Muscle of leg (tissue), 11 donors: Measurements from ENCODE around the gene MKRN2. TPM values are rescaled to one million over a fixed set of nuclear protein-coding genes. Genes with fewer than 3 reads are reported as not detected.

Experiments
- DNase-seq: peaks from one replicate; pipeline ENCODE4 v3.0.0; 2013
- H3K27ac ChIP-seq: one replicate; pipeline ENCODE4 v1.5.1; 2013; ENCODE audit warnings: mild to moderate bottlenecking, low read length, control low read depth
- H3K27me3 ChIP-seq: one replicate; pipeline ENCODE4 v1.6.1; 2013; ENCODE audit warnings: low read length; ENCODE audit not compliant: control insufficient read depth, insufficient read depth
- H3K36me3 ChIP-seq: one replicate; pipeline ENCODE4 v1.6.1; 2013; ENCODE audit warnings: low read length; ENCODE audit not compliant: control insufficient read depth, insufficient read depth
- H3K4me1 ChIP-seq: one replicate; pipeline ENCODE4 v1.6.1; 2013; ENCODE audit warnings: low read length; ENCODE audit not compliant: control insufficient read depth, insufficient read depth
- H3K4me3 ChIP-seq: one replicate; pipeline ENCODE4 v1.5.1; 2013; ENCODE audit warnings: low read length, control low read depth
- H3K9me3 ChIP-seq: replicated peaks from 2 replicates; pipeline ENCODE4 v1.6.1; 2013; ENCODE audit warnings: low read depth, low read length; ENCODE audit not compliant: control insufficient read depth
- WGBS: methylation state at CpG from one replicate; pipeline ENCODE4 v1.1.5; 2013; ENCODE audit warnings: missing lambda C conversion rate; ENCODE audit not compliant: insufficient coverage; 5-methylcytosine and 5-hydroxymethylcytosine counted together
- polyA plus RNA-seq, 8 donors: library from polyadenylated mRNA; unstranded; fragments of 120-200 nt; gene quantifications; one replicate each; pipeline versions ENCODE4 v1.2.1 to v1.2.3, GENCODE V29; 2013; ENCODE audit warnings: inconsistent platforms in 1 of 8, low replicate concordance in 1 of 8; ENCODE audit not compliant: insufficient read length in 8 of 8, insufficient read depth in 1 of 8
- total RNA-seq: library from RNA; stranded (reverse); fragments of 120-200 nt; gene quantifications from one replicate; pipeline ENCODE4 v1.2.4, GENCODE V29; 2013

The MKRN2 gene
- total and polyA plus RNA-seq, 9 donors: 24.1 to 33.2 (median 29.1) TPM

DNA sequence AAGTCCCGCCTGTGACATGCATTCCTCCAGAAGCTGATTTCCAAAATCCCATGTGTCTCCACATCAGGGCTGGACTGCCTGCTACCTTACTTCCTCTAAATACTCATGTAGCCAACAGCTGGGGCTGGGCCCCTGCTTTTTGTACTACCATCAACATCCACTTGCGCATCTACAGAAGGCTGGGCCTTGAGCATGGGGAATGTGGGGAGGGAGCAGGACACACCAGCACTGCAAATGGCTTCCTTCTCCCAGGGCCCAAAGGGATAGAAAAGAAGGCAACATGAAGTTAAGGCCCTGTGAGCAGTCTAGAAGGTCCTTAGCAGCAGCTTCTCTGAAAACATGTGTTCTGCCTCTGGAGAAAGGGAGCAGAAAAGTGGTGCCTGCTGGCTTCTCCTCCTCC lies 27.2 kb downstream of the MKRN2 start:
- Histone ChIP-seq H3K4me1 (no peaks in the 10 kb centered on the region), H3K27ac (no peak overlapping the region), H3K36me3 (peaks cover 84% of the 10 kb centered on the region), H3K4me3 (no peak overlapping the region), H3K9me3 (no peaks in the 10 kb centered on the region), H3K27me3 (no peaks in the 10 kb centered on the region)
- no peak for DNase-seq
- no CpG with 5 or more reads among the region's 2 CpGs for WGBS

DNA sequence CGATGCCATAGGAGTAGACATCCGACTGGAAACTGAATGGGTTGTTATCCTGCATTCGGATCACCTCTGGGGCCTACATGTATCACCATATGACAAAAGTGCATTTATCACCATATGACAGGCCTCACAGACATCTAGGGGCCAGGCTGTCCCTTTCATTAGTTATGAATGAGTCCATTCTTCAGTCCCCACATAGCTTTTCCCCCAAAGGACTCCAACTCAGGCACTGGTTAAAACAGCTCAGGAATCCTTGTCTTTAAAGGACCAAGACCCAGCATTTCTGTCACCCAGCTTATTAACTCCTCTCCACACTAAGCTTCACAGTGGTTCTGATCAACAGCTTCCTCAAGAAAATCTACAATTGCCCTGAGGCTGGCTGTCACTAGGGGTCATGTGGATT lies 28.3 kb downstream of the MKRN2 start:
- Histone ChIP-seq H3K27ac (no peak overlapping the region), H3K27me3 (no peaks in the 10 kb centered on the region), H3K4me3 (no peak overlapping the region), H3K9me3 (no peaks in the 10 kb centered on the region), H3K4me1 (no peaks in the 10 kb centered on the region), H3K36me3 (peaks cover 84% of the 10 kb centered on the region)
- DNase-seq: no peak
- WGBS: 72% methylated on average over 3 of the region's 3 CpGs

DNA sequence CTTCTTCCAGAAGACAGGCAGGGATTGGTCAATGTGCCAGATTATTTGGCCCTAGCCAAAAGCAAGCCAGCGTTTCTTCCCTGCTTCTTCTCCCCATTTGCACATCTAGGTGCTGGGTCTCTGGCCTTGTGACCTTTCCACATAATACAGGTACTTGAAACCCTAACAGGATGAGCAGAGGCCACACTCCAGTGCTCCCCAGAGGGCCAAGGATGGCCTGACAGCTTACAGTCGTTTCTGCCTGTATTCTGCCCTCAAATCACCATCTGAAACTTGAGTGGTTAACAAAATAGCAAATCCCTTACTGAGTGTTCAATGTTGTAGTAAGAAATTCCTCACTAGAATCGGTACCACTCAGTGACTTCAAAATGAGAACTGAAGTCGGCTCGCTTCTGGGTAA lies 29.1 kb downstream of the MKRN2 start:
- WGBS: 80% methylated on average over 1 of the region's 5 CpGs
- Histone ChIP-seq H3K36me3 (peaks cover 88% of the 10 kb centered on the region), H3K27ac (no peak overlapping the region)

DNA sequence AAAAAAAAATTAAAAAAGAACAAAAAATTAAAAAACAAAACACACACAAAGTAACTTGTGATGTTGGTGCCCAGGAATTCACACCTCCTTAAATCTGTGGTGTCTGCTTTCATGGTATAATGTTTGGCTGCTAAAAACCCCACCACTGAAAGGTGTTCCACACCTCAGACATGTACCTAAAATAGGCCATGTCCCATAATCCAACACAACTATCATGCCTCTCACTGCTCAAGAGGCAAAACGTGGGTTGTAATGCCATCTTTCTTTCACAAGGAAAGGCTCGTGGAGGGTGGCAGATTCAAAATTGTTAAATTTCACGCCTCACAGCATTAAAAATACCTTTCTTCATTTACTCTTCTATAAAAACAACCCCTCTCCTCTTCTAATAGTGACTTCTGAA lies 29.5 kb downstream of the MKRN2 start:
- DNase-seq: no peak
- Histone ChIP-seq H3K9me3 (no peaks in the 10 kb centered on the region), H3K36me3 (peaks cover 88% of the 10 kb centered on the region), H3K4me3 (no peak overlapping the region), H3K27ac (no peak overlapping the region), H3K4me1 (no peaks in the 10 kb centered on the region), H3K27me3 (no peaks in the 10 kb centered on the region)
- WGBS: no CpG with 5 or more reads among the region's 3 CpGs

More for the DNA sequence above, 29.1 kb downstream of the MKRN2 start:
- H3K4me3 ChIP-seq: no peak overlapping the region
- H3K27me3 ChIP-seq: no peaks in the 10 kb centered on the region
- H3K9me3 ChIP-seq: no peaks in the 10 kb centered on the region
- no peak for DNase-seq
- no peaks in the 10 kb centered on the region for H3K4me1 ChIP-seq

DNA sequence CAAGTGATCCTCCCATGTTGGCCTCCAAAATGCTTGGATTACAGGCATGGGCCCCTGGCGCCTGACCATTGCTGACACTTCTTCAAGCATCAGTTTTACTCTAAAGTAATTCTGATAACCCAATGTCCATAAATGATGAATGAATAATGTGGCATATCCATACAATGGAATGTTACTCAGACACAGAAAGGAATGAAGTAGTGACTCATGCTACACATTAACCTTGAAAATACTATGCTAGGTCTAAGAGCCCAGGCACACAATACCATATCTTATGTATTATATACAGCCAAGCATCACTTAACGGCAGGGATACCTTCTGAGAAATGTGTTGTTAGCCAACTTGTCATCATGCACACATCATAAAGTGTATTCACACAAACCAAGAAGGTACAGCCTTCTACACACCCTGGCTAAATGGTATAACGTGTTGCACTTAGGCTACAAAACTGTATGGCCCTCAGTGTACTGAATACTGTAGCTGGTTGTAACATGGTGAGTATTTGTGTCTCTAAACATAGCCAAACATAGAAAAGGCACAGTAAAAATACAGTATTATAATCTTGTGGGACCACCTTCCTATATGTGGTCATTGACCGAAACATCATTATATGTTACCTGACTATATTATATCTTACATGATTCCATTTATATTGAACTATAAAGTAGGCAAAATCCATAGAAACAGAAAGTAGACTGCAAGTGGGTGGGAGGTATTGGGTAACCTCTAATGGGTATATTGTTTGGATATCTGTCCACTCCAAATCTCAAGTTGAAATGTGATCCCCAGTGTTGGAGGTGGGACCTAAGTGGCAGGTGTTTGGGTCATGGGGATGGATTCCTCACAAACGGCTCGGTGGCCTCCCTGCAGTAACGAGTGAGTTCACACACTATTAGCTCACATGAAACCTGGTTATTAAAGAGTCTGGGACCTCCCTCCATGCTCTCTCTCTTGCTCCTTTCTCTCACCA lies 31.4 kb downstream of the MKRN2 start:
- H3K9me3 ChIP-seq: no peaks in the 10 kb centered on the region
- no peak overlapping the region for H3K27ac ChIP-seq
- WGBS: 36% methylated on average over 3 of the region's 7 CpGs
- H3K4me3 ChIP-seq: no peak overlapping the region
- H3K4me1 ChIP-seq: no peaks in the 10 kb centered on the region
- H3K27me3 ChIP-seq: no peaks in the 10 kb centered on the region
- DNase-seq: no peak
- peaks cover 89% of the 10 kb centered on the region for H3K36me3 ChIP-seq

DNA sequence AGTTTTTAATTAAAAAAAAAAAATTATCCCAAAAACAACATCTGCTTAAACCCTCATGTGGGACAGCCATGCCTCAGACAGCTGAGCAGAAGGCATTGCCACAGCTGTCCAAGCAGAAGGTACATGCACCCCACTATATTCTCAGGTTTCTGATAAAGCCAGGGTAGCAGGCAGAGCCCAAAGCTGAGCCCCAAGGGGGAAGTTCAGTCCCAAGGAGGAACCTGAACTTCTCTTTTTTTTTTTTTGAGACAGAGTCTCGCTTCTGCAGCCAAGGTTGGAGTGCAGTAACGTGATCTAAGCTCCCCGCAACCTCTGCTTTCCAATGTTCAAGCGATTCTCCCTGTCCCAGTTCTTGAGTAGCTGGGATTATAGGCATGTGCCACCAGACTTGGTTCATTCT lies 33.2 kb downstream of the MKRN2 start:
- no peaks in the 10 kb centered on the region for H3K4me1 ChIP-seq
- no peaks in the 10 kb centered on the region for H3K27me3 ChIP-seq

DNA sequence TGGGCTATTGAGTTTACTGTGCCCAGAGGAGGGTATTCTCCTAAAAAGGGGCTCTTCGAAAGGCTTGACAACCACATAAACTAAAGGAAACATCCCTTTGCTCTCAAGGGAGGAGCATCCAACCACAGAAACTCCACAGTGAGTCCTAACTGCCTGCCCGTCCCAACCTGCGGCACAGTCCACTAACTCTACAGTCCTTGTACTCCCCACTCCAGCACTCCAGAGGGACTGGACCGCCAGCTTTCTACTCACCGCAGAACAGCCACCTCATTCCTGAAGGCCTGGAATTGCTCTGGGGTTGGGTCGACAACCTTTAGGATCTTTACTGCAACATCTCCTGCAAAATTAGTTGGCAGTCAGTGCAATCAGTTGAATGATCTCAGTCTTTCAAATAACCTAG lies 34.6 kb downstream of the MKRN2 start:
- Histone ChIP-seq H3K4me3 (no peak overlapping the region), H3K4me1 (no peaks in the 10 kb centered on the region), H3K27me3 (no peaks in the 10 kb centered on the region), H3K9me3 (no peaks in the 10 kb centered on the region), H3K27ac (no peak overlapping the region), H3K36me3 (peaks cover 87% of the 10 kb centered on the region)
- DNase-seq: no peak
- 97% methylated on average over 5 of the region's 6 CpGs for WGBS

More for the DNA sequence above, 33.2 kb downstream of the MKRN2 start:
- Histone ChIP-seq H3K36me3 (peaks cover 89% of the 10 kb centered on the region), H3K9me3 (no peaks in the 10 kb centered on the region), H3K4me3 (no peak overlapping the region), H3K27ac (no peak overlapping the region)
- no peak for DNase-seq
- WGBS: no CpG with 5 or more reads among the region's 4 CpGs

DNA sequence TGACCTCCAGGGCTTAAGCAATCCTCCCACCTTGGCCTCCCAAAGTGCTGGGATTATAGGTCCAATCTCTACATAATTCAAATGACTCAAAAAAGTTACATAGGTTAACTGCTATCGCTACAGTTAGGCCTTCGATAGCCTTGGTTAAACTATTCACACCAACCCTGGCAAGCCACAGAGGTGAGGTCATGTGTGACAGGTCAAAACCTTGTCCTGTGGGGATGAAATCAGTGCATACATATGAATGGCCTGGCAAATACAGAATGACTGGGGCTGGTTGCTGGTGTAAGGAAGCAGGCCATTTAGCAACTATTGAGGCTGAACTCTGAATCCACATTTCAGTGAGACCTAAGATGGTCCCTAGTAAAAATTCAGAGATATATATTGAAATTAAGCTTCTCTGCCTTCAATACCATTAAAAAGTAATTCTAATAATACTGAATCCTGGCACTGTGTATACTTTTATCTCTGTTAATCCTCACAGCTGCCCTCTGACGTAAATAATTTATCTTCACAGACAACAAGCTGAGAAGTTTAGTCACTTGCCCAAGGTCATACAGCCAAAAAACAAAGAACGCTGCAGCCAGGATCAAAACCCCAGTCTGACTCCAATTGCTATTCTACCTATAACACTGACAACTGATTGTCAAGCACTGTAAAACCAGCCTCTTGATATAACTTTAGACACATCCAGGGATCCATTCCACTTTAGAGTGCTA lies 35.3 kb downstream of the MKRN2 start:
- 89% methylated on average over 2 of the region's 4 CpGs for WGBS
- peaks cover 90% of the 10 kb centered on the region for H3K36me3 ChIP-seq

DNA sequence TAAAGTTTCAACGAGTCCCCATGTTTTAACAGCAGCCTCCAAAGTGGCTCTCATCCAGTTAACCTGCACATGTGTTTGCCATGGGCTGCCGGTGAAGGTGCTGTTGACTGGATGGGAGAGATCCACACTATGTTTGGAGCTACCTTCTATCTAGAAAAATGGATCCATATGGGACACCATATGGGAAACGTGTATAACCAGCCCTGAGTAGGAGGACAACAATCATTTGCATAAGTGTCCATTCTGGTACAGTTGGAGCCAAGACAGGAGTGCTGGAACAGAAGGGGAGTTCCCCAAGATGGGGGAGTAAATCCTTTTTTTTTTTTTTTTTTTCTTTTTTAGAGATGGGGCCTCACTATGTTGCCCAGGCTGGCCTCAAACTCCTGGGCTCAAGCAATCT lies 36.6 kb downstream of the MKRN2 start:
- no peak overlapping the region for H3K27ac ChIP-seq
- no peak overlapping the region for H3K4me3 ChIP-seq
- DNase-seq: no peak
- no peaks in the 10 kb centered on the region for H3K27me3 ChIP-seq
- peaks cover 91% of the 10 kb centered on the region for H3K36me3 ChIP-seq
- no CpG with 5 or more reads among the region's 3 CpGs for WGBS
- H3K4me1 ChIP-seq: no peaks in the 10 kb centered on the region
- H3K9me3 ChIP-seq: no peaks in the 10 kb centered on the region

More for the DNA sequence above, 35.3 kb downstream of the MKRN2 start:
- H3K4me3 ChIP-seq: no peak overlapping the region
- H3K4me1 ChIP-seq: no peaks in the 10 kb centered on the region
- H3K27me3 ChIP-seq: no peaks in the 10 kb centered on the region
- no peak overlapping the region for H3K27ac ChIP-seq
- no peak for DNase-seq
- H3K9me3 ChIP-seq: no peaks in the 10 kb centered on the region

DNA sequence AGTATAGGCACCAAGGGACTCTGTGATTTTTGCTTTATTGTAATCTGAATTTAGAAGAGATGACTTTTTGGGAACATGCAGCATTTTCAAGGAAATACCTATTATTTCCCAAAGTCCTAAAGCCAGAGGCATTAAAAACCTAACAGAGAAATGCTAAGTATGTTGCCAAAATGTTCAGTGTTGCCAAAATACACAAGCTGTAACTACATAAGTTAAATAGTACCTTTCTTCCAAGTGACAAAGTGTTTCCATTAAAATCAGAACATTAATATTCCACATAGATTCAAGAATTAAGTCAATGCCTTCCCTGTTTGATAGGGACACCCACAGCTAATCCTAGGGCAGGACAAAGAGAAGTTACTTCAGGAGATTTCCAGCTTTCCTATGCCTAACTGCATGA lies 42.0 kb downstream of the MKRN2 start:
- no peak overlapping the region for H3K4me3 ChIP-seq
- no peaks in the 10 kb centered on the region for H3K27me3 ChIP-seq
- no peak for DNase-seq
- no peak overlapping the region for H3K27ac ChIP-seq
- H3K9me3 ChIP-seq: no peaks in the 10 kb centered on the region
- peaks cover 73% of the 10 kb centered on the region for H3K36me3 ChIP-seq
- H3K4me1 ChIP-seq: no peaks in the 10 kb centered on the region
